Epithelial cell of esophagus (primary cell): Measurements from ENCODE around the gene ZDHHC3.
A peak's percentile ranks its signal among the peaks of the same experiment; 100 is the strongest.

Source experiments
- DNase-seq: peaks from one replicate; pipeline ENCODE4 v3.0.0; 2010; ENCODE audit warnings: low read depth
- H3K4me3 ChIP-seq: 2 replicates; pipeline ENCODE4 v1.5.1; 2011; ENCODE audit warnings: mild to moderate bottlenecking, low read length, control low read depth
- CTCF ChIP-seq: IDR thresholded peaks from 2 replicates; pipeline ENCODE4 v1.5.1; 2011; ENCODE audit warnings: low read depth, mild to moderate bottlenecking, low read length, control low read depth, inconsistent platforms; ENCODE audit not compliant: insufficient read depth; ENCODE audit errors: missing control alignments

Gene ZDHHC3

DNA sequence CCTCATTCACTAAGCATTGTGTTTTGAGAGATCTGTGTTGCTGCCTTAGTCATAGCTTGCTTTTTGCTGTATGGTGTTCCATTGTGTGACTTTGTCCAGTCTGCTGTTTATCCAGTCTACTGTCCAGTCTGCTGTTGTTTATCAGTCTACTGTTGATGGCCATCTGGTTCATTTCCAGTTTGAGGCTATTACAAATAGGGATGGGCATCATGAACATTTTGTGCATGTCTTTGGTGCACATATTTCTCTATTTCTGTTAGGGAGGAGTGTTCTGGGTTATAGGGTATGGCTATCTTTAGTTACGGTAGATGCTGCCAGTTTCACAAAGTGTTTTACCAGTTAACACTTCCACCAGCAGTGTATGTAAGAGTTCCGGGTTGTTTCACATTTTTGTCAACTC lies 27.9 kb upstream of the ZDHHC3 start:
- TF ChIP-seq CTCF: no peak
- no peak overlapping the region for H3K4me3 ChIP-seq
- DNase-seq: no peak

- TF ChIP-seq CTCF: no peak
- no peak overlapping the region for H3K4me3 ChIP-seq
These were observed 27.4 kb upstream of the ZDHHC3 start for GRCh38 chr3:45003406-45003805.

GRCh38 chr3:45002720-45003119 lies 26.7 kb upstream of the ZDHHC3 start:
- no peak for TF ChIP-seq CTCF
- H3K4me3 ChIP-seq: no peak overlapping the region
- DNase-seq: no peak

More at GRCh38 chr3:45003406-45003805, 27.4 kb upstream of the ZDHHC3 start:
- no peak for DNase-seq

- H3K4me3 ChIP-seq: no peak overlapping the region
- TF ChIP-seq CTCF: no peak
- no peak for DNase-seq
These were observed 26.2 kb upstream of the ZDHHC3 start for GRCh38 chr3:45002139-45002660.

- DNase-seq: no peak
- TF ChIP-seq CTCF: no peak
- H3K4me3 ChIP-seq: no peak overlapping the region
These were observed 25.8 kb upstream of the ZDHHC3 start for GRCh38 chr3:45001738-45002137.

DNA sequence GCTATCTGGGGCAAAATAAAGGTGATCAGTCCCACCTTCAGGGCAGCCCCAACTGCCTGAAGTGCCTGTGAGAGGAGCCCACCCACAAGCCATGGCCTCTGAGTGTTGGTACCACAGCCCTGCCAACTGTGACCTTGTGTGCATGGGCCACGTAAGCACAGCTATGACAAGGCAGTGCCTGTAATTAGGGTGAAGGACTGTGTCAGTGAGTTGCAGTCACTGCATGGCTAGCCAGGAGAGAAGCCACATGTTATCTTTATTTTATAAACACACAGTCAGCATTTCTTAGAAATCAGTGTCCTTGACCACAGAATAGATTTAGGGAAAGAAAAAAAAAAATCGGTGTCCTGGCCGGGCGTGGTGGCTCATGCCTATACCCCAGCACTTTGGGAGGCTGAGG lies 24.8 kb upstream of the ZDHHC3 start:
- H3K4me3 ChIP-seq: no peak overlapping the region
- TF ChIP-seq CTCF: no peak
- DNase-seq: no peak

DNA sequence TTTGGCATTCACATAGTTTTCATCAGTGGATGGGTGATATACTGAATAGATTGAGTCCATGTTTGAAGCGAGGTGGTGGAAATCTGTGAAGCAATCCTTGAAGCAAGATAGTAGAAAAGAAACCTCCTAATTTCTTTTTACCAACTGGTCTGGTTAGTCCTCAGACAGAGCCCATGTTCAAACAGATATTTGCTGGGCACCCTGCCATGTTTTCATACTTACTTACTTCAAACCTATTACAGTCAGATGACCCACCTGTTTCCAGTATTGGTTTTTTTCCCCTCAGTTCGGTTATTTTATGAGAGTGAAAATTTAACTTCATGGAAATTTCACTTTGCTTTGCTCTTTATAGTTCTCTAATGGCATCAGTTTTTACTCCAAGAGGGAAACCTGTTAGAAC lies 23.8 kb upstream of the ZDHHC3 start:
- no peak overlapping the region for H3K4me3 ChIP-seq
- peak; percentile 44 for DNase-seq
- TF ChIP-seq CTCF: no peak
